HL-60 (cell line): ENCODE data around the gene RIN1.

ENCODE experiments used
- DNase-seq, 2 experiments: peaks; one replicate each; pipeline ENCODE4 v3.0.0-alpha.2; 2010 to 2020; ENCODE audit warnings: low read depth in 1 of 2, low spot score in 1 of 2
- H3K27ac ChIP-seq: fragments of 250-450 bp; sonication (Bioruptor Pico); replicated peaks from 2 replicates; pipeline ENCODE4 v1.5.1; 2020; ENCODE audit warnings: mild to moderate bottlenecking, moderate library complexity
- H3K27me3 ChIP-seq: fragments of 250-450 bp; sonication (Bioruptor Pico); 2 replicates; pipeline ENCODE4 v1.5.1; 2021; ENCODE audit warnings: mild to moderate bottlenecking, moderate library complexity; ENCODE audit not compliant: insufficient read depth, poor library complexity, severe bottlenecking
- H3K4me3 ChIP-seq: replicated peaks from 2 replicates; pipeline ENCODE4 v1.5.1; 2011; ENCODE audit warnings: mild to moderate bottlenecking, control low read depth, low read length; ENCODE audit not compliant: insufficient read depth
- GABPA ChIP-seq: IDR thresholded peaks from 2 replicates; pipeline ENCODE4 v1.6.1; 2012; ENCODE audit warnings: low read depth
- POLR2AphosphoS5 ChIP-seq: IDR thresholded peaks from 2 replicates; pipeline ENCODE4 v1.6.1; 2012; ENCODE audit warnings: low read depth
- SPI1 ChIP-seq: IDR thresholded peaks from 2 replicates; pipeline ENCODE4 v1.6.1; 2012; ENCODE audit warnings: low read depth, mild to moderate bottlenecking, borderline replicate concordance
- TF ChIP-seq, protein P1 (sequence below): IDR thresholded peaks from one replicate; pipeline ENCODE4 v1.5.1; 2011; ENCODE audit warnings: low read length, control low read depth, inconsistent platforms; ENCODE audit not compliant: insufficient read depth
- TF ChIP-seq, protein P2 (sequence below): IDR thresholded peaks from 2 replicates; pipeline ENCODE4 v1.6.1; 2012; ENCODE audit warnings: low read depth; ENCODE audit not compliant: insufficient replicate concordance

RIN1 gene

DNA sequence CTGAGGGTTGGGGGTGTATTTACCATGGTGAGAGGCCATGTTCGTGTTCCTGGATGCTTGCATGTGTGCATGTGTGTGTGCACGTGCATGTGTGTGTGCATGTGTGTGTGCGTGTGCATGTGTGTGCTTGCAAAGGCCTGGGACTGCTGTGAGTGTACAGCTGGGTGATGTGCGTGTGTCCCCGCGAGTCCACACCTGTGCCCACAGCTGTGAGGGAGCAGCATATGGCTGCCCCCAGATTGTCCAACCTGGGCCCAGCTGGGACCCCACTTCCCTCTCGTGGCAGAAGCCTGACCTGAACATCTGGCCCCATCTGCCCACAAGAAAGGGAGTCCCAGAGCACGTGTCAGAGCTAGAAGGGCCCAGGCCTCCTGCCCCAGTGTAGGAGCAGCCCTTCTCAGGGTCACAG, 11.0 kb downstream of the RIN1 start:
- Histone ChIP-seq H3K4me3 (no peak overlapping the region), H3K27me3 (no peaks in the 10 kb centered on the region), H3K27ac (no peak overlapping the region)
- DNase-seq = peak in 1 of 2 experiments; percentile 19
- peak; percentile 7; the same call in 1 of the 2 replicates for TF ChIP-seq SPI1
- TF ChIP-seq POLR2AphosphoS5 = peak; percentile 90
- TF ChIP-seq GABPA = no peak
- TF ChIP-seq, protein P1, sequence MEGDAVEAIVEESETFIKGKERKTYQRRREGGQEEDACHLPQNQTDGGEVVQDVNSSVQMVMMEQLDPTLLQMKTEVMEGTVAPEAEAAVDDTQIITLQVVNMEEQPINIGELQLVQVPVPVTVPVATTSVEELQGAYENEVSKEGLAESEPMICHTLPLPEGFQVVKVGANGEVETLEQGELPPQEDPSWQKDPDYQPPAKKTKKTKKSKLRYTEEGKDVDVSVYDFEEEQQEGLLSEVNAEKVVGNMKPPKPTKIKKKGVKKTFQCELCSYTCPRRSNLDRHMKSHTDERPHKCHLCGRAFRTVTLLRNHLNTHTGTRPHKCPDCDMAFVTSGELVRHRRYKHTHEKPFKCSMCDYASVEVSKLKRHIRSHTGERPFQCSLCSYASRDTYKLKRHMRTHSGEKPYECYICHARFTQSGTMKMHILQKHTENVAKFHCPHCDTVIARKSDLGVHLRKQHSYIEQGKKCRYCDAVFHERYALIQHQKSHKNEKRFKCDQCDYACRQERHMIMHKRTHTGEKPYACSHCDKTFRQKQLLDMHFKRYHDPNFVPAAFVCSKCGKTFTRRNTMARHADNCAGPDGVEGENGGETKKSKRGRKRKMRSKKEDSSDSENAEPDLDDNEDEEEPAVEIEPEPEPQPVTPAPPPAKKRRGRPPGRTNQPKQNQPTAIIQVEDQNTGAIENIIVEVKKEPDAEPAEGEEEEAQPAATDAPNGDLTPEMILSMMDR = no peak
- TF ChIP-seq, protein P2, sequence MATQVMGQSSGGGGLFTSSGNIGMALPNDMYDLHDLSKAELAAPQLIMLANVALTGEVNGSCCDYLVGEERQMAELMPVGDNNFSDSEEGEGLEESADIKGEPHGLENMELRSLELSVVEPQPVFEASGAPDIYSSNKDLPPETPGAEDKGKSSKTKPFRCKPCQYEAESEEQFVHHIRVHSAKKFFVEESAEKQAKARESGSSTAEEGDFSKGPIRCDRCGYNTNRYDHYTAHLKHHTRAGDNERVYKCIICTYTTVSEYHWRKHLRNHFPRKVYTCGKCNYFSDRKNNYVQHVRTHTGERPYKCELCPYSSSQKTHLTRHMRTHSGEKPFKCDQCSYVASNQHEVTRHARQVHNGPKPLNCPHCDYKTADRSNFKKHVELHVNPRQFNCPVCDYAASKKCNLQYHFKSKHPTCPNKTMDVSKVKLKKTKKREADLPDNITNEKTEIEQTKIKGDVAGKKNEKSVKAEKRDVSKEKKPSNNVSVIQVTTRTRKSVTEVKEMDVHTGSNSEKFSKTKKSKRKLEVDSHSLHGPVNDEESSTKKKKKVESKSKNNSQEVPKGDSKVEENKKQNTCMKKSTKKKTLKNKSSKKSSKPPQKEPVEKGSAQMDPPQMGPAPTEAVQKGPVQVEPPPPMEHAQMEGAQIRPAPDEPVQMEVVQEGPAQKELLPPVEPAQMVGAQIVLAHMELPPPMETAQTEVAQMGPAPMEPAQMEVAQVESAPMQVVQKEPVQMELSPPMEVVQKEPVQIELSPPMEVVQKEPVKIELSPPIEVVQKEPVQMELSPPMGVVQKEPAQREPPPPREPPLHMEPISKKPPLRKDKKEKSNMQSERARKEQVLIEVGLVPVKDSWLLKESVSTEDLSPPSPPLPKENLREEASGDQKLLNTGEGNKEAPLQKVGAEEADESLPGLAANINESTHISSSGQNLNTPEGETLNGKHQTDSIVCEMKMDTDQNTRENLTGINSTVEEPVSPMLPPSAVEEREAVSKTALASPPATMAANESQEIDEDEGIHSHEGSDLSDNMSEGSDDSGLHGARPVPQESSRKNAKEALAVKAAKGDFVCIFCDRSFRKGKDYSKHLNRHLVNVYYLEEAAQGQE = no peak

DNA sequence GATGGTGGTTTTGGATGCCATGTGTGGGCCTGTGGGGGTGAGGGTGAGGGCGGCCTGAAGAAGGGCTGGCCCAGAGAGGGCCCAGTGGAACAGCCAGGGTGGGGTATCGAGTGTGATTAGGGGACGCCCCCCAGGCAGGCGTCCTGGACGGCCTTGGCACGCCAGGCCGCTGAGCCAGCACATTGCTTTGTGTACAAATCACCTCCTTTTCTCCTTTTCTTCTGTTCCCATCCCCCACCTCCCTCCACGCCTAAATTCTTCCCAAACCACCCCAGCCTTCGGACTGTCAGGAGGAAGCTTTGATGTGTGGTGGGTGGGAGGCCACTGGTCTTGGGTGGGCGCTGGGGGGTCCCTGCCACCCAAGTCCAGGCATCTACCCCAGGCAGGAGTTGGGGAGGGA, 11.6 kb downstream of the RIN1 start:
- H3K27ac ChIP-seq = no peak overlapping the region
- DNase-seq = no peak
- H3K4me3 ChIP-seq = no peak overlapping the region
- no peaks in the 10 kb centered on the region for H3K27me3 ChIP-seq
- TF ChIP-seq GABPA (no peak), SPI1 (no peak), POLR2AphosphoS5 (no peak)
- TF ChIP-seq, protein P2 = no peak
- TF ChIP-seq, protein P1 = no peak

DNA sequence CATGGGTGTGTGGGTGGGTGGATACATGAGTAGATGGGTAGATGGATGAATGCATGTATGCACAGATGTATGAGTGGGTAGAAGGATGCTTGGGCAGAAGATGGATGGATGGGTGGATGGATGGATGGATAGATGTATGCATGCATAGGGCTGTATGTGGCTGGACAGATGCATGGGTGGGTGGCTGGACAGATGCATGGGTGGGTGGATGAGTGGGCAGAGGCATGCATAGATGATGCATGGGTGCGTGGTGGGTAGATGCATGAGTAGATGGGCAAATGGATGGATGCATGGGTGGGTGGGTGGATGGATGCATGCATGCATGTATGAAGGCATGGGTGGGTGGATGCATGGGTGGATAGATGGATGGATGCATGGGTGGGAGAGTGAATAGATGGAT, 12.6 kb downstream of the RIN1 start:
- Histone ChIP-seq H3K27me3 (no peaks in the 10 kb centered on the region), H3K27ac (no peak overlapping the region), H3K4me3 (no peak overlapping the region)
- TF ChIP-seq GABPA (no peak), SPI1 (no peak)
- no peak for DNase-seq

DNA sequence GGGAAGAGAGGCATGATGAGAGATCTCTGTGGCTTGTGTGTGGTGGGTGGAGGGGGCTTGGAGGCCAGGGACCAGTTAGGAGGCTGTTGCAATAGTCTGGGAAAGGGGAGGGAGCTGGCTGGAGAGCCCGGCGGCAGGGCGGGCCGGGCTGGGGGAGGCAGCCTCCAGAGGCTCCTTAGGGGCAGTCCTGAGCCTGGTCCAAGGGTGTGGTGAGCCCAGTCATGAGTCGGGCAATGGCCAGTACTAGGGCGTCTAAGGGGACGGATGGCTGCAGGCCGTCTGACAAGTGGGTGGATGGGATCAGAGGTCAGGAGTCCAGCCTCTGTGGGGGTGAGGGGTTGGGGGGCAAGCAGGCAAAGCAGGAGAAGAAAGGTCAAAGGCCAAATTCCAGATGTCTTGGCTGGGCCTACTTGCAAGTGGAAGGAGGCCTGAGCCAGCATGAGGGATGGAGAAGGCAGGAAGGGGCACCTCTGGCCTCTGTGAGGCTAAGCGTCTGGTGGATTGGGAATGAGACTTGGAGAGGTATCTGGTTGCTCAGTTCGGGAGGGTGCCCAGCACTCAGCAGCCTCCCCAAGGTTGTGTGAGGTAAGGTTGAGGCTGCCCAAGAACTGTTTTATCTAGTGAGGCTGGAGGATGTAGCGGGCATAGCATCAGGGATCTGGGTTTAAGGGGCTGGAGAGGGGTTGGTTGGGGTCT, 13.4 kb downstream of the RIN1 start:
- TF ChIP-seq GABPA (no peak), SPI1 (no peak), POLR2AphosphoS5 (no peak)
- TF ChIP-seq, protein P1 = no peak
- TF ChIP-seq, protein P2 = no peak
- Histone ChIP-seq H3K27ac (no peak overlapping the region), H3K27me3 (no peaks in the 10 kb centered on the region), H3K4me3 (no peak overlapping the region)
- no peak for DNase-seq
